HL-60 (cell line): Measurements from ENCODE around the gene MAGI2.

Source experiments
- DNase-seq, 2 experiments: peaks; one replicate each; pipeline ENCODE4 v3.0.0-alpha.2; 2010 to 2020; ENCODE audit warnings: low read depth in 1 of 2, low spot score in 1 of 2
- H3K27ac ChIP-seq: fragments of 250-450 bp; sonication (Bioruptor Pico); replicated peaks from 2 replicates; pipeline ENCODE4 v1.5.1; 2020; ENCODE audit warnings: mild to moderate bottlenecking, moderate library complexity
- H3K27me3 ChIP-seq: fragments of 250-450 bp; sonication (Bioruptor Pico); 2 replicates; pipeline ENCODE4 v1.5.1; 2021; ENCODE audit warnings: mild to moderate bottlenecking, moderate library complexity; ENCODE audit not compliant: insufficient read depth, poor library complexity, severe bottlenecking
- H3K4me3 ChIP-seq: replicated peaks from 2 replicates; pipeline ENCODE4 v1.5.1; 2011; ENCODE audit warnings: mild to moderate bottlenecking, control low read depth, low read length; ENCODE audit not compliant: insufficient read depth
- GABPA ChIP-seq: IDR thresholded peaks from 2 replicates; pipeline ENCODE4 v1.6.1; 2012; ENCODE audit warnings: low read depth
- POLR2AphosphoS5 ChIP-seq: IDR thresholded peaks from 2 replicates; pipeline ENCODE4 v1.6.1; 2012; ENCODE audit warnings: low read depth
- SPI1 ChIP-seq: IDR thresholded peaks from 2 replicates; pipeline ENCODE4 v1.6.1; 2012; ENCODE audit warnings: low read depth, mild to moderate bottlenecking, borderline replicate concordance
- TF ChIP-seq, protein P1 (sequence below): IDR thresholded peaks from 2 replicates; pipeline ENCODE4 v1.6.1; 2012; ENCODE audit warnings: low read depth; ENCODE audit not compliant: insufficient replicate concordance
- TF ChIP-seq, protein P2 (sequence below): IDR thresholded peaks from one replicate; pipeline ENCODE4 v1.5.1; 2011; ENCODE audit warnings: low read length, control low read depth, inconsistent platforms; ENCODE audit not compliant: insufficient read depth

MAGI2 gene

DNA sequence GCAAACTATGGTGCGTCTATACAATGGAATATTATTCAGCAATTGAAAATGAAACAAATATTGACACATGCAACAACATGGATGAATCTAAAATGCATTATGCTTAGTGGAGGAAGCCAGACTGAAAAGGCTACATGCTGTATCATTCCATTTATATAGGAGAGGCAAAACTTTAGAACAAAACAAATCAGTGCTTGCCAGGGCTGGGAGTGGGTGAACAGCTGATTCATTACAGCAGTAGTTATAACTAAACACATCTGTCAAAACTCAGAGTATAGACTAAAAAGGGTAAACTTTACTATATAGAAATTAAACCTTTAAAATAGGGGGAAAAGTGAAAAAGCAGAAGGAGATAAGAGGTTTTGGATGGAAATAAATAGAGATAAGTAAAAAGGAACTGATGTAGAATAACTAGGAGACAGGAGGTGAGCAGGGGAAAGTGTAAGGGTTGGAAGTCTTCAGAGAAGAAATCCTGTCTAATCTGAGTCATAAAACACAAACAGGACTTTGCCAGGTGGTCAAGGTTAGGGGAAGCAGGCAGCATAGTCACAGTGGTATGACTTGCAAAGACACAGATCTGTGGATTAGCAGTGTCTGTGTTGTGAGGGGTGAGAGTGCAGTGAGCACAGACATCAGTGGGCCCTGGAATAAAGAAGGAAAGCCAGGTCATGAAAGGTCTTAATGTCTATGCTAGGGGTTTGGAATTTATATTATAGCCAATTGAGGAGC, 1305.1 kb downstream of the MAGI2 start:
- DNase-seq, result no peak
- Histone ChIP-seq H3K4me3 (no peak overlapping the region), H3K27ac (no peak overlapping the region), H3K27me3 (no peaks in the 10 kb centered on the region)
- TF ChIP-seq, protein P1, sequence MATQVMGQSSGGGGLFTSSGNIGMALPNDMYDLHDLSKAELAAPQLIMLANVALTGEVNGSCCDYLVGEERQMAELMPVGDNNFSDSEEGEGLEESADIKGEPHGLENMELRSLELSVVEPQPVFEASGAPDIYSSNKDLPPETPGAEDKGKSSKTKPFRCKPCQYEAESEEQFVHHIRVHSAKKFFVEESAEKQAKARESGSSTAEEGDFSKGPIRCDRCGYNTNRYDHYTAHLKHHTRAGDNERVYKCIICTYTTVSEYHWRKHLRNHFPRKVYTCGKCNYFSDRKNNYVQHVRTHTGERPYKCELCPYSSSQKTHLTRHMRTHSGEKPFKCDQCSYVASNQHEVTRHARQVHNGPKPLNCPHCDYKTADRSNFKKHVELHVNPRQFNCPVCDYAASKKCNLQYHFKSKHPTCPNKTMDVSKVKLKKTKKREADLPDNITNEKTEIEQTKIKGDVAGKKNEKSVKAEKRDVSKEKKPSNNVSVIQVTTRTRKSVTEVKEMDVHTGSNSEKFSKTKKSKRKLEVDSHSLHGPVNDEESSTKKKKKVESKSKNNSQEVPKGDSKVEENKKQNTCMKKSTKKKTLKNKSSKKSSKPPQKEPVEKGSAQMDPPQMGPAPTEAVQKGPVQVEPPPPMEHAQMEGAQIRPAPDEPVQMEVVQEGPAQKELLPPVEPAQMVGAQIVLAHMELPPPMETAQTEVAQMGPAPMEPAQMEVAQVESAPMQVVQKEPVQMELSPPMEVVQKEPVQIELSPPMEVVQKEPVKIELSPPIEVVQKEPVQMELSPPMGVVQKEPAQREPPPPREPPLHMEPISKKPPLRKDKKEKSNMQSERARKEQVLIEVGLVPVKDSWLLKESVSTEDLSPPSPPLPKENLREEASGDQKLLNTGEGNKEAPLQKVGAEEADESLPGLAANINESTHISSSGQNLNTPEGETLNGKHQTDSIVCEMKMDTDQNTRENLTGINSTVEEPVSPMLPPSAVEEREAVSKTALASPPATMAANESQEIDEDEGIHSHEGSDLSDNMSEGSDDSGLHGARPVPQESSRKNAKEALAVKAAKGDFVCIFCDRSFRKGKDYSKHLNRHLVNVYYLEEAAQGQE, result no peak
- TF ChIP-seq SPI1 (no peak), POLR2AphosphoS5 (no peak), GABPA (no peak)
- TF ChIP-seq, protein P2, sequence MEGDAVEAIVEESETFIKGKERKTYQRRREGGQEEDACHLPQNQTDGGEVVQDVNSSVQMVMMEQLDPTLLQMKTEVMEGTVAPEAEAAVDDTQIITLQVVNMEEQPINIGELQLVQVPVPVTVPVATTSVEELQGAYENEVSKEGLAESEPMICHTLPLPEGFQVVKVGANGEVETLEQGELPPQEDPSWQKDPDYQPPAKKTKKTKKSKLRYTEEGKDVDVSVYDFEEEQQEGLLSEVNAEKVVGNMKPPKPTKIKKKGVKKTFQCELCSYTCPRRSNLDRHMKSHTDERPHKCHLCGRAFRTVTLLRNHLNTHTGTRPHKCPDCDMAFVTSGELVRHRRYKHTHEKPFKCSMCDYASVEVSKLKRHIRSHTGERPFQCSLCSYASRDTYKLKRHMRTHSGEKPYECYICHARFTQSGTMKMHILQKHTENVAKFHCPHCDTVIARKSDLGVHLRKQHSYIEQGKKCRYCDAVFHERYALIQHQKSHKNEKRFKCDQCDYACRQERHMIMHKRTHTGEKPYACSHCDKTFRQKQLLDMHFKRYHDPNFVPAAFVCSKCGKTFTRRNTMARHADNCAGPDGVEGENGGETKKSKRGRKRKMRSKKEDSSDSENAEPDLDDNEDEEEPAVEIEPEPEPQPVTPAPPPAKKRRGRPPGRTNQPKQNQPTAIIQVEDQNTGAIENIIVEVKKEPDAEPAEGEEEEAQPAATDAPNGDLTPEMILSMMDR, result no peak

DNA sequence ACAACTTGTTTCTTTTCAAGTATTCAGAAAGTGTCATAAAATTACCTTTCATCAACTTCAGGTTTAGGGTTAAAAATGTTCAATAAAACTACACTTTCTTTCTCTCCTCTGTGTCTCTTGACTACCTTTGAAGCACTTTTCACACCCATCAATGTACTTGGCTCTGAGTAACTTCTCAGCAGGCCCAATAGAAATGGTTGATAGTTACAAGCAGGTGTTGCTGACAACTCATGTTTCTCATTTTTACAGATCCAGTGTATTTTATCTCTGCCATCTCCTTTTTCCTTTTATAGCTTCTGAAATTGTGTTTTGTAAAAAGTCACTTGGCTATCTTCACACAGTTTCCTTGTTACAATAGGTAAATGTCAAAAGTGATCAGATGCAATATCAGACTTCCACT, 1306.9 kb downstream of the MAGI2 start:
- Histone ChIP-seq H3K4me3 (no peak overlapping the region), H3K27me3 (peaks cover 2% of the 10 kb centered on the region), H3K27ac (no peak overlapping the region)
- TF ChIP-seq, protein P1, result no peak
- TF ChIP-seq, protein P2, result no peak
- no peak for TF ChIP-seq SPI1
- no peak for DNase-seq

DNA sequence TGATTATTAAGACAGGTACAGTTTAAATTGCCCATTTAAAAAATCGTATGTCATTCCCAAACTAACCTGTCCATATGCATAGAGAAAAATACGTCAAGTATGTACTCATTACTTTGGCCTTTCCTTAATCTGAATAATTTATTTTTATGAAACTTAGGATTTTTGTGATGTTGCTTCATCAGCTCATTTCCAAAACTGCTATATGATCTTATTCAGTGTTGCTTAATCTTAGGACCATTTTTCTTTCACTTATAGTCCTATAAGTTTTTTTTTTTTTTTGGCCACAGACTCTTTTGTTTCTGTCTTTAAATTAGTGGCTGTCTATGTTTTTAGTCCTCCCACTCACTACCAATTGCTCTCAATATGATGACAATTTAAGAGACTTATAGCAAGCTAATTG, 1309.8 kb downstream of the MAGI2 start:
- Histone ChIP-seq H3K27ac (no peak overlapping the region), H3K27me3 (peaks cover 2% of the 10 kb centered on the region), H3K4me3 (no peak overlapping the region)
- TF ChIP-seq GABPA (no peak), SPI1 (no peak), POLR2AphosphoS5 (no peak)
- TF ChIP-seq, protein P2, result no peak
- TF ChIP-seq, protein P1, result no peak
- no peak for DNase-seq
